Measurements from ENCODE around the gene RPL27. TPM values are rescaled to one million over a fixed set of nuclear protein-coding genes. Genes with fewer than 3 reads are reported as not detected.

Gene RPL27
- total and polyA plus RNA-seq, 2 of the 13 experiments (the other 11 are each of a cell fraction or from before 2014, with no cell fraction given): 1,585 to 5,840 TPM

GRCh38 chr17:43010667-43011308 is 12.6 kb downstream of the RPL27 start (continued):
- TF ChIP-seq ATF2 (CRISPR knock-in tag; IDR thresholded peaks at IDR 0.05) (peak; percentile 90), SMAD3 (CRISPR knock-in tag; IDR thresholded peaks at IDR 0.05) (peak; percentile 85), BCL3 (CRISPR knock-in tag; IDR thresholded peaks at IDR 0.05) (0 out of 2 replicates have a peak, but pooled peaks have one; percentile 66), ZNF546 (CRISPR knock-in tag; conservative IDR thresholded peaks at IDR 0.05) (no peak), YEATS4 (CRISPR knock-in tag; IDR thresholded peaks at IDR 0.05; ENCODE audit: borderline replicate concordance) (peak; percentile 19; the same call in 1 of the 2 replicates), POLR2A (IDR thresholded peaks at IDR 0.05; ENCODE audit: insufficient read depth in 1 of 2, low read depth in 2 of 2, low read length in 2 of 2) (peak; percentile 43 to 71), TEAD2 (CRISPR knock-in tag; IDR thresholded peaks at IDR 0.05) (no peak), FOXJ3 (CRISPR knock-in tag; IDR thresholded peaks at IDR 0.05; ENCODE audit: borderline replicate concordance) (peak; percentile 12; the same call in 1 of the 2 replicates), NFIC (IDR thresholded peaks at IDR 0.05; ENCODE audit: low read length) (peak; percentile 87), KDM4B (CRISPR knock-in tag; IDR thresholded peaks at IDR 0.05) (no peak), ZNF788 (CRISPR knock-in tag; IDR thresholded peaks at IDR 0.05; ENCODE audit: borderline replicate concordance) (peak; percentile 52; the same call in 1 of the 2 replicates), HNF1B (CRISPR knock-in tag; IDR thresholded peaks at IDR 0.05) (peak; percentile 87), FOXP1 (IDR thresholded peaks at IDR 0.05) (peak; percentile 54; the same call in 1 of the 2 replicates), FOXP1 (CRISPR knock-in tag; IDR thresholded peaks at IDR 0.05) (peak; percentile 75), ZBTB33 (CRISPR knock-in tag; IDR thresholded peaks at IDR 0.05) (0 out of 2 replicates have a peak, but pooled peaks have one; percentile 25), ZNF75D (CRISPR knock-in tag; IDR thresholded peaks at IDR 0.05; ENCODE audit: borderline replicate concordance) (no peak), ZBTB25 (CRISPR knock-in tag; IDR thresholded peaks at IDR 0.05) (peak; percentile 82; the same call in 1 of the 2 replicates), GFI1 (CRISPR knock-in tag; IDR thresholded peaks at IDR 0.05; ENCODE audit: borderline replicate concordance) (peak; percentile 49; the same call in 1 of the 2 replicates), ZNF124 (CRISPR knock-in tag; IDR thresholded peaks at IDR 0.05) (peak; percentile 56; the same call in 1 of the 2 replicates), ZNF878 (CRISPR knock-in tag; IDR thresholded peaks at IDR 0.05) (peak; percentile 34; the same call in 1 of the 2 replicates), NFATC3 (CRISPR knock-in tag; IDR thresholded peaks at IDR 0.05) (no peak), SP5 (CRISPR knock-in tag; IDR thresholded peaks at IDR 0.05; ENCODE audit: borderline replicate concordance, low read depth) (peak; percentile 40; the same call in 1 of the 2 replicates), CREM (IDR thresholded peaks at IDR 0.05) (peak; percentile 89), CREM (CRISPR knock-in tag; IDR thresholded peaks at IDR 0.05) (no peak)

Data from HepG2 (cell line).